OCI-LY3 (cell line): ENCODE results near the gene CKAP4.

ENCODE experiments used
- H2AFZ ChIP-seq: fragments of 200-600, 300-600 bp; shearing (Covaris generic); 2 replicates; pipeline ENCODE4 v1.6.0; 2014; ENCODE audit warnings: antibody characterized with exemption, low read depth, low read length
- H3K27ac ChIP-seq: fragments of 200-600, 300-600 bp; sonication (generic); 2 replicates; pipeline ENCODE4 v1.5.1; 2014; ENCODE audit warnings: mild to moderate bottlenecking, low read length, moderate library complexity, mixed read lengths
- H3K27me3 ChIP-seq: fragments of 200-600, 300-600 bp; sonication (generic); 2 replicates; pipeline ENCODE4 v1.6.1; 2014; ENCODE audit warnings: low read depth, low read length, mixed read lengths
- H3K36me3 ChIP-seq: fragments of 200-600, 300-600 bp; sonication (generic); replicated peaks from 2 replicates; pipeline ENCODE3; 2014; ENCODE audit warnings: low read depth, low read length, mixed read lengths
- H3K4me1 ChIP-seq: fragments of 300-600, 200-600 bp; sonication (generic); 2 replicates; pipeline ENCODE4 v1.6.1; 2014; ENCODE audit warnings: low read length, mixed read lengths
- H3K4me2 ChIP-seq: fragments of 200-600, 300-600 bp; sonication (generic); 2 replicates; pipeline ENCODE4 v1.6.1; 2014; ENCODE audit warnings: low read length, mixed read lengths
- H3K4me3 ChIP-seq: fragments of 300-600, 200-600 bp; sonication (generic); 2 replicates; pipeline ENCODE4 v1.5.1; 2014; ENCODE audit warnings: antibody characterized with exemption, mild to moderate bottlenecking, low read length, moderate library complexity
- H3K79me2 ChIP-seq: fragments of 300-600, 200-600 bp; shearing (Covaris generic); 2 replicates; pipeline ENCODE4 v1.6.1; 2014; ENCODE audit warnings: mild to moderate bottlenecking, low read length, mixed read lengths
- H3K9ac ChIP-seq: fragments of 300-600, 200-600 bp; shearing (Covaris generic); 2 replicates; pipeline ENCODE4 v1.6.0; 2014; ENCODE audit warnings: mild to moderate bottlenecking, low read length, moderate library complexity
- H3K9me3 ChIP-seq: fragments of 200-600, 300-600 bp; shearing (Covaris generic); 2 replicates; pipeline ENCODE4 v1.6.1; 2014; ENCODE audit warnings: low read length, mixed read lengths; ENCODE audit not compliant: insufficient read depth
- H4K20me1 ChIP-seq: fragments of 200-600, 300-600 bp; sonication (generic); 2 replicates; pipeline ENCODE4 v1.6.1; 2016; ENCODE audit warnings: low read length, mixed read lengths; ENCODE audit not compliant: insufficient read depth
- CTCF ChIP-seq: fragments of 200-600, 300-600 bp; sonication (generic); IDR thresholded peaks from 2 replicates; pipeline ENCODE4 v1.5.1; 2014; ENCODE audit warnings: antibody characterized with exemption, low read length, low read depth
- EZH2phosphoT487 ChIP-seq: fragments of 200-600 bp; shearing (Covaris generic); IDR thresholded peaks from 2 replicates; pipeline ENCODE4 v1.6.1; 2018; ENCODE audit warnings: antibody characterized with exemption, mixed run types, low read depth

CKAP4 gene

DNA sequence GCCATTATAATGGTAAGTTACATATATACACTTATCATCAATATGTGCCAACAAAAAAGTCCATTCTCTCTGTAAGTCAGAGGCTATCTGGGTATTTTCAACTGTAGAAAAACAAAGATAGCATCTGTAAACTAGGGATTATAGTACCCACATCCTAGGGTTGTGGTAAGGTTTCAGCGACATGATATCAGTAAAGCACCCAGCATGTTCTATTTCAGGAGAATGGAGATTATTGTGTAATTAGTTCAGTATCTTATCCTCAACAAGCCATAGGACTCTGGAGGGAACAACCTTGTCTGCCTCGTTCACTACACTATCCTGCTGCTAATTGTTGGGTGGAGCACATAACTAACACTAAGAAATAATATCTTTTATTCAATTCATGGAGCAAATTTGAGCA lies 19.7 kb upstream of the CKAP4 start:
- no peaks in the 10 kb centered on the region for H3K36me3 ChIP-seq
- no peak overlapping the region for H3K27ac ChIP-seq
- H3K4me1 ChIP-seq: no peaks in the 10 kb centered on the region
- H3K9ac ChIP-seq: no peak overlapping the region
- no peaks in the 10 kb centered on the region for H3K79me2 ChIP-seq
- peaks cover 66% of the 10 kb centered on the region for H3K27me3 ChIP-seq
- TF ChIP-seq EZH2phosphoT487: no peak
- no peak for TF ChIP-seq CTCF
- no peaks in the 10 kb centered on the region for H3K9me3 ChIP-seq
- H3K4me3 ChIP-seq: no peak overlapping the region
- no peak overlapping the region for H2AFZ ChIP-seq
- no peaks in the 10 kb centered on the region for H4K20me1 ChIP-seq
- no peak overlapping the region for H3K4me2 ChIP-seq

- no peak overlapping the region for H2AFZ ChIP-seq
- H3K36me3 ChIP-seq: no peaks in the 10 kb centered on the region
- H3K27ac ChIP-seq: no peak overlapping the region
- H3K9me3 ChIP-seq: no peaks in the 10 kb centered on the region
- H3K4me1 ChIP-seq: no peaks in the 10 kb centered on the region
- H3K4me2 ChIP-seq: no peak overlapping the region
- no peaks in the 10 kb centered on the region for H3K79me2 ChIP-seq
- H4K20me1 ChIP-seq: no peaks in the 10 kb centered on the region
- no peak overlapping the region for H3K4me3 ChIP-seq
- H3K9ac ChIP-seq: no peak overlapping the region
- peaks cover 50% of the 10 kb centered on the region for H3K27me3 ChIP-seq
- no peak for TF ChIP-seq EZH2phosphoT487
- TF ChIP-seq CTCF: no peak
Observed at GRCh38 chr12:106265116-106265515, 17.3 kb upstream of the CKAP4 start.

GRCh38 chr12:106258935-106259334 lies 11.1 kb upstream of the CKAP4 start:
- Histone ChIP-seq H3K4me1 (no peaks in the 10 kb centered on the region), H3K79me2 (no peaks in the 10 kb centered on the region), H4K20me1 (no peaks in the 10 kb centered on the region), H3K4me3 (no peak overlapping the region), H3K27ac (no peak overlapping the region), H3K36me3 (no peaks in the 10 kb centered on the region), H3K27me3 (peaks cover 14% of the 10 kb centered on the region; the same call in 1 of the 2 replicates), H3K9ac (no peak overlapping the region), H3K9me3 (no peaks in the 10 kb centered on the region), H3K4me2 (no peak overlapping the region), H2AFZ (no peak overlapping the region)
- no peak for TF ChIP-seq EZH2phosphoT487
- TF ChIP-seq CTCF: no peak

DNA sequence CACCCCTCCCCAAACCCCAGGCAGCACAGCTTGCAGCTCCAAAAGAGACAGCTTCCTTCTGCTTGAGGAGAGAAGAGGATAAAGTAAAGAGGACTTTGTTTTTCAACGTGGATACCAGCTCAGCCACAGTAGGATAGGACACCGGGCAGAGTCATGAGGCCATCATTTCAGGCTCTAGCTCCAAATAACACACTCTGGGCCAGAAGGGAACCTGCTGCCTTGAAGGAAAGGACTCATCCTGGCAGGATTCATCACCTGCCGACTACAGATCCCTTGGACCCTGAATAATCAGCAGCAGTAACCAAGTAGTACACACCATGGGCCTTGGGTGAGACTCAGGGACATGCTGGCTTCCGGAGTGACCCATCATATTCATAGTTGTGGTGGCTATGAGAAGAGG lies 10.4 kb upstream of the CKAP4 start:
- no peak overlapping the region for H3K27ac ChIP-seq
- no peaks in the 10 kb centered on the region for H4K20me1 ChIP-seq
- no peaks in the 10 kb centered on the region for H3K4me1 ChIP-seq
- no peak overlapping the region for H3K4me2 ChIP-seq
- no peak overlapping the region for H3K9ac ChIP-seq
- no peak for TF ChIP-seq CTCF
- no peak for TF ChIP-seq EZH2phosphoT487
- no peaks in the 10 kb centered on the region for H3K79me2 ChIP-seq
- H3K36me3 ChIP-seq: no peaks in the 10 kb centered on the region
- no peak overlapping the region for H3K4me3 ChIP-seq
- H3K9me3 ChIP-seq: no peaks in the 10 kb centered on the region
- peaks cover 14% of the 10 kb centered on the region; the same call in 1 of the 2 replicates for H3K27me3 ChIP-seq
- H2AFZ ChIP-seq: no peak overlapping the region
